HepG2 (cell line): Measurements from ENCODE around the gene UGT2B11. TPM values are rescaled to one million over a fixed set of nuclear protein-coding genes. Genes with fewer than 3 reads are reported as not detected.
A peak's percentile ranks its signal among the peaks of the same experiment; 100 is the strongest.
"Not testable (repeated sequence)": the region's sequence is repeated elsewhere in the genome, so short reads cannot be mapped to it uniquely, and the experiment has no call there.

Experiments used
- ATAC-seq: fragments of 200-7000 bp; cut with Tn5 transposase; 3 replicates; pipeline ENCODE4 v1.9.1; 2020; ENCODE audit warnings: mild to moderate bottlenecking, moderate library complexity
- BruUV-seq: library from RNA; stranded (reverse); fragments of 400-500 nt; replicated peaks from 2 replicates; lab custom pipeline; 2021; lab: Mats Ljungman, UMichigan
- CTCF ChIA-PET: fragments of 300-600 bp; formaldehyde crosslinking; extraction: SDS; loops from one replicate; lab custom pipeline; 2021; ENCODE audit warnings: low total read pairs, inconsistent platforms, low intra/inter-chr PET ratio; lab: Yijun Ruan, JAX
- POLR2A ChIA-PET: fragments of 350-600 bp; sonication (Branson Sonifier 250); formaldehyde crosslinking; loops from one replicate; lab custom pipeline; 2020; ENCODE audit warnings: antibody characterized with exemption, inconsistent platforms; lab: Yijun Ruan, JAX
- DNase-seq: peaks from one replicate; pipeline ENCODE4 v3.0.0-alpha.2; 2015; ENCODE audit warnings: low spot score
- FAIRE-seq: peaks from 3 replicates; lab custom pipeline; 2011; peaks lifted over from hg19 to GRCh38; lab: Jason Lieb, UNC
- H2AFZ ChIP-seq: one replicate; pipeline ENCODE4 v1.6.1; 2011; ENCODE audit warnings: low read length, inconsistent platforms
- H3K27ac ChIP-seq: fragments of 300-600 bp; 3 replicates; pipeline ENCODE4 v1.8.0; 2011; ENCODE audit warnings: mixed run types, mild to moderate bottlenecking, mixed read lengths, low read length, inconsistent platforms; ENCODE audit not compliant: insufficient read depth; ENCODE audit errors: extremely low read length
- H3K27me3 ChIP-seq, 2 experiments: fragments of 200-600 bp in 1 of 2; 2 replicates in 1 of 2; 3 replicates in 1 of 2; pipeline versions ENCODE4 v1.6.0 to v1.8.0; 2011; ENCODE audit warnings: low read length in 2 of 2, mild to moderate bottlenecking in 2 of 2, moderate library complexity in 2 of 2, inconsistent platforms in 1 of 2; ENCODE audit not compliant: insufficient read depth in 2 of 2, control insufficient read depth in 1 of 2
- H3K36me3 ChIP-seq, 2 experiments: fragments of 200-600 bp in 1 of 2; replicated peaks in 1 of 2; 2 replicates in 1 of 2; 3 replicates in 1 of 2; pipeline versions ENCODE4 v1.5.1 to v1.8.0; 2011; ENCODE audit warnings: low read length in 2 of 2, inconsistent platforms in 1 of 2; ENCODE audit not compliant: insufficient read depth in 2 of 2, control insufficient read depth in 1 of 2
- H3K4me1 ChIP-seq: 2 replicates; pipeline ENCODE4 v1.5.1; 2012; ENCODE audit warnings: low read length, inconsistent platforms; ENCODE audit not compliant: insufficient read depth
- H3K4me2 ChIP-seq: 2 replicates; pipeline ENCODE4 v1.6.0; 2011; ENCODE audit warnings: low read depth, low read length, inconsistent platforms
- H3K4me3 ChIP-seq, 3 experiments: fragments of 200-600 bp in 1 of 3; sonication (generic), shearing (Covaris generic) in 1 of 3; replicated peaks in 1 of 3; 2 replicates each; pipeline ENCODE4 v1.5.1; 2011 to 2016; ENCODE audit warnings: low read length in 3 of 3, inconsistent platforms in 2 of 3, low read depth in 2 of 3, mild to moderate bottlenecking in 2 of 3, control low read depth in 1 of 3, mixed read lengths in 1 of 3; ENCODE audit not compliant: insufficient read depth in 1 of 3
- H3K79me2 ChIP-seq: one replicate; pipeline ENCODE4 v1.6.1; 2011; ENCODE audit warnings: low read length, inconsistent platforms; ENCODE audit not compliant: insufficient read depth
- H3K9ac ChIP-seq: 2 replicates; pipeline ENCODE4 v1.6.0; 2011; ENCODE audit warnings: mild to moderate bottlenecking, low read depth, low read length, inconsistent platforms; ENCODE audit not compliant: insufficient read depth
- H3K9me3 ChIP-seq: 2 replicates; pipeline ENCODE4 v1.5.1; 2012; ENCODE audit warnings: mild to moderate bottlenecking, low read length
- H4K20me1 ChIP-seq: 2 replicates; pipeline ENCODE4 v1.6.0; 2011; ENCODE audit warnings: inconsistent platforms, mild to moderate bottlenecking, low read length, moderate library complexity; ENCODE audit not compliant: insufficient read depth
- EP300 ChIP-seq, 3 experiments: sonication (generic) in 1 of 3; formaldehyde crosslinking in 1 of 3; IDR thresholded peaks; 2 replicates each; pipeline versions ENCODE4 v1.5.1 to v1.6.1; 2011 to 2020; ENCODE audit warnings: low read depth in 2 of 3, low read length in 2 of 3, borderline replicate concordance in 1 of 3, improper control_type of control experiment in 1 of 3, mild to moderate bottlenecking in 1 of 3, missing genetic modification reagents in 1 of 3, moderate library complexity in 1 of 3
- HNF4A ChIP-seq: sonication (generic); formaldehyde crosslinking; IDR thresholded peaks from 2 replicates; pipeline ENCODE4 v1.4.0; 2020; ENCODE audit warnings: missing genetic modification reagents
- HNF4G ChIP-seq, 2 experiments: sonication (generic) in 1 of 2; formaldehyde crosslinking in 1 of 2; IDR thresholded peaks; 2 replicates each; pipeline versions ENCODE4 v1.4.0 to v1.6.1; 2011 to 2020; ENCODE audit warnings: borderline replicate concordance in 2 of 2, low read depth in 2 of 2, mild to moderate bottlenecking in 2 of 2, low read length in 1 of 2, missing genetic modification reagents in 1 of 2, moderate library complexity in 1 of 2
- NCOR1 ChIP-seq: fragments of 200-600 bp; sonication (generic); IDR thresholded peaks from 2 replicates; pipeline ENCODE4 v1.7.0; 2017; ENCODE audit warnings: antibody characterized with exemption, low read length, borderline replicate concordance
- POGZ ChIP-seq: sonication (generic); formaldehyde crosslinking; IDR thresholded peaks from 2 replicates; pipeline ENCODE4 v1.4.0; 2020; ENCODE audit warnings: mild to moderate bottlenecking, missing genetic modification reagents
- SOX13 ChIP-seq, 3 experiments: fragments of 450-650 bp in 1 of 3; sonication (generic) in 1 of 3; formaldehyde crosslinking in 1 of 3; IDR thresholded peaks in 2 of 3; conservative IDR thresholded peaks in 1 of 3; 2 replicates each; pipeline versions ENCODE4 v1.5.0 to v1.6.1; 2016 to 2020; ENCODE audit warnings: antibody characterized with exemption in 1 of 3, mild to moderate bottlenecking in 1 of 3, missing compliant biosample characterization in 1 of 3, missing genetic modification reagents in 1 of 3, moderate library complexity in 1 of 3
- TCF7 ChIP-seq: sonication (generic); IDR thresholded peaks from 2 replicates; pipeline ENCODE4 v1.6.1; 2016; ENCODE audit warnings: antibody characterized with exemption, low read depth
- ZMYM2 ChIP-seq: sonication (generic); formaldehyde crosslinking; IDR thresholded peaks from 2 replicates; pipeline ENCODE4 v1.8.0; 2022; ENCODE audit warnings: mild to moderate bottlenecking, missing genetic modification reagents
- ZMYM4 ChIP-seq: sonication (generic); formaldehyde crosslinking; IDR thresholded peaks from 2 replicates; pipeline ENCODE4 v1.8.1; 2023; ENCODE audit warnings: mild to moderate bottlenecking, missing genetic modification reagents
- WGBS: methylation state at CpG from one replicate; pipeline ENCODE4 v1.1.6; 2017; ENCODE audit warnings: low lambda C conversion rate; 5-methylcytosine and 5-hydroxymethylcytosine counted together
- in situ Hi-C: cut with HindIII; loops from 2 replicates; pipeline ENCODE4 v1.10.0; 2017; ENCODE audit warnings: low pct_unique_long_range_greater_than_20kb; ENCODE audit not compliant: extremely low pct_ligation_motif_present
- intact Hi-C: fragments of 100-400 bp; cut with micrococcal nuclease; formaldehyde crosslinking; loops from one replicate; pipeline ENCODE4 v1.10.0; 2022; ENCODE audit not compliant: unreplicated experiment
- polyA plus RNA-seq, 8 experiments: library from polyadenylated mRNA; depleted of rRNA in 3 of 8; stranded (reverse) in 7 of 8; unstranded in 1 of 8; fragments of >200 nt; fragmentation: Illumina TruSeq in 4 of 8; extraction: Trizol in 4 of 8; gene quantifications; 2 replicates each; pipeline versions ENCODE4 v1.2.1 to v1.2.3, GENCODE V29; 2011 to 2016; ENCODE audit warnings: low read depth in 4 of 8, missing spikeins in 1 of 8, mixed read lengths in 1 of 8; ENCODE audit not compliant: insufficient read depth in 1 of 8
- total RNA-seq, 5 experiments: library from RNA; depleted of rRNA; stranded (reverse); fragments of >200 nt; fragmentation: Illumina TruSeq; extraction: Trizol; gene quantifications; 2 replicates each; pipeline ENCODE4 v1.2.3, GENCODE V29; 2016; ENCODE audit warnings: low read depth in 1 of 5
- TF ChIP-seq, protein P1 (sequence below): IDR thresholded peaks from 2 replicates; pipeline ENCODE4 v1.4.0; 2020; ENCODE audit warnings: mild to moderate bottlenecking, missing genetic modification reagents
- TF ChIP-seq, protein P2 (sequence below): IDR thresholded peaks from 2 replicates; pipeline ENCODE4 v1.6.1; 2016; ENCODE audit warnings: low read depth
- TF ChIP-seq, protein P3 (sequence below): IDR thresholded peaks from 2 replicates; pipeline ENCODE4 v1.6.1; 2016

Gene UGT2B11
- total and polyA plus RNA-seq, 2 of the 13 experiments (the other 11 are each of a cell fraction or from before 2014, with no cell fraction given), result 1.4 to 2.1 TPM

DNA sequence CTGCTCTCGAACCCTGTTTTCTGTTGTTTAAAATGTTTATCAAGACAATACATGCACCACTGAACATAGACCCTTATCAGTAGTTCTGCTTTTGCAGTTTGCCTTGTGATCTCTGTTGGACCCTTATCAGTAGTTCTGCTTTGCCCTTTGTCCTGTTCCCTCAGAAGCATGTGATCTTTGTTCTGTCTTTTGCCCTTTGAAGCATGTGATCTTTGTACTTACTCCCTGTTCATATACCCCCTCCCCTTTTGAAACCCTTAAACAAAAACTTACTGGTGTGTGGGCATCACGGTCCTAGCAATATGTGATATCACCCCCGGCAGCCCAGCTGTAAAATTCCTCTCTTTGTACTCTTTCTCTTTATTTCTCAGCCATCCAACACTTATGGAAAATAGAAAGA is 22.6 kb downstream of the UGT2B11 start:
- CTCF ChIA-PET; H2AFZ ChIP-seq; H3K36me3 ChIP-seq; H3K79me2 ChIP-seq; BruUV-seq; in situ Hi-C loops; H3K9ac ChIP-seq; FAIRE-seq; H3K4me2 ChIP-seq; H3K4me3 ChIP-seq; POLR2A ChIA-PET; H3K9me3 ChIP-seq; ATAC-seq; H3K27me3 ChIP-seq; H4K20me1 ChIP-seq; intact Hi-C loops; H3K27ac ChIP-seq; TF ChIP-seq SOX13 (IDR thresholded peaks at IDR 0.05); HNF4G (CRISPR knock-in tag; IDR thresholded peaks at IDR 0.05; ENCODE audit: borderline replicate concordance, low read depth); EP300 (CRISPR knock-in tag; IDR thresholded peaks at IDR 0.05; ENCODE audit: borderline replicate concordance): not testable (repeated sequence)
- 33% methylated on average over 3 of the region's 3 CpGs for WGBS
- H3K4me1 ChIP-seq, result peaks cover 32% of the 10 kb centered on the region
- peak; percentile 47; the same call in 1 of the 2 replicates for TF ChIP-seq POGZ (CRISPR knock-in tag)
- 0 out of 2 replicates have a peak, but pooled peaks have one; percentile 37 for TF ChIP-seq ZMYM2 (CRISPR knock-in tag)
- peak; percentile 36; the same call in 1 of the 2 replicates for TF ChIP-seq ZMYM4
- peak in 1 of 2 experiments; percentile 42; a peak in 1 of 4 replicates for TF ChIP-seq SOX13 (CRISPR knock-in tag; conservative IDR thresholded peaks at IDR 0.05 in 1 of 2, IDR thresholded peaks at IDR 0.05 in 1 of 2)
- peak; percentile 29; the same call in 1 of the 2 replicates for TF ChIP-seq TCF7
- peak; percentile 29; the same call in 1 of the 2 replicates for TF ChIP-seq HNF4G (IDR thresholded peaks at IDR 0.05; ENCODE audit: borderline replicate concordance, low read depth, low read length)
- TF ChIP-seq, protein P1, sequence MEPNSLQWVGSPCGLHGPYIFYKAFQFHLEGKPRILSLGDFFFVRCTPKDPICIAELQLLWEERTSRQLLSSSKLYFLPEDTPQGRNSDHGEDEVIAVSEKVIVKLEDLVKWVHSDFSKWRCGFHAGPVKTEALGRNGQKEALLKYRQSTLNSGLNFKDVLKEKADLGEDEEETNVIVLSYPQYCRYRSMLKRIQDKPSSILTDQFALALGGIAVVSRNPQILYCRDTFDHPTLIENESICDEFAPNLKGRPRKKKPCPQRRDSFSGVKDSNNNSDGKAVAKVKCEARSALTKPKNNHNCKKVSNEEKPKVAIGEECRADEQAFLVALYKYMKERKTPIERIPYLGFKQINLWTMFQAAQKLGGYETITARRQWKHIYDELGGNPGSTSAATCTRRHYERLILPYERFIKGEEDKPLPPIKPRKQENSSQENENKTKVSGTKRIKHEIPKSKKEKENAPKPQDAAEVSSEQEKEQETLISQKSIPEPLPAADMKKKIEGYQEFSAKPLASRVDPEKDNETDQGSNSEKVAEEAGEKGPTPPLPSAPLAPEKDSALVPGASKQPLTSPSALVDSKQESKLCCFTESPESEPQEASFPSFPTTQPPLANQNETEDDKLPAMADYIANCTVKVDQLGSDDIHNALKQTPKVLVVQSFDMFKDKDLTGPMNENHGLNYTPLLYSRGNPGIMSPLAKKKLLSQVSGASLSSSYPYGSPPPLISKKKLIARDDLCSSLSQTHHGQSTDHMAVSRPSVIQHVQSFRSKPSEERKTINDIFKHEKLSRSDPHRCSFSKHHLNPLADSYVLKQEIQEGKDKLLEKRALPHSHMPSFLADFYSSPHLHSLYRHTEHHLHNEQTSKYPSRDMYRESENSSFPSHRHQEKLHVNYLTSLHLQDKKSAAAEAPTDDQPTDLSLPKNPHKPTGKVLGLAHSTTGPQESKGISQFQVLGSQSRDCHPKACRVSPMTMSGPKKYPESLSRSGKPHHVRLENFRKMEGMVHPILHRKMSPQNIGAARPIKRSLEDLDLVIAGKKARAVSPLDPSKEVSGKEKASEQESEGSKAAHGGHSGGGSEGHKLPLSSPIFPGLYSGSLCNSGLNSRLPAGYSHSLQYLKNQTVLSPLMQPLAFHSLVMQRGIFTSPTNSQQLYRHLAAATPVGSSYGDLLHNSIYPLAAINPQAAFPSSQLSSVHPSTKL (CRISPR knock-in tag), result peak; percentile 43
- TF ChIP-seq, protein P2, sequence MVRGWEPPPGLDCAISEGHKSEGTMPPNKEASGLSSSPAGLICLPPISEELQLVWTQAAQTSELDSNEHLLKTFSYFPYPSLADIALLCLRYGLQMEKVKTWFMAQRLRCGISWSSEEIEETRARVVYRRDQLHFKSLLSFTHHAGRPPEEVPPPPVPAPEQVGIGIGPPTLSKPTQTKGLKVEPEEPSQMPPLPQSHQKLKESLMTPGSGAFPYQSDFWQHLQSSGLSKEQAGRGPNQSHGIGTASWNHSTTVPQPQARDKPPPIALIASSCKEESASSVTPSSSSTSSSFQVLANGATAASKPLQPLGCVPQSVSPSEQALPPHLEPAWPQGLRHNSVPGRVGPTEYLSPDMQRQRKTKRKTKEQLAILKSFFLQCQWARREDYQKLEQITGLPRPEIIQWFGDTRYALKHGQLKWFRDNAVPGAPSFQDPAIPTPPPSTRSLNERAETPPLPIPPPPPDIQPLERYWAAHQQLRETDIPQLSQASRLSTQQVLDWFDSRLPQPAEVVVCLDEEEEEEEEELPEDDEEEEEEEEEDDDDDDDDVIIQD (CRISPR knock-in tag), result peak; percentile 72; the same call in 1 of the 2 replicates
- peak; percentile 77 for TF ChIP-seq HNF4A
- peak in 1 of 2 experiments; percentile 37; a peak in 1 of 4 replicates for TF ChIP-seq EP300 (IDR thresholded peaks at IDR 0.05; ENCODE audit: low read depth in 2 of 2, low read length in 2 of 2)
- TF ChIP-seq NCOR1, result peak; percentile 58
- TF ChIP-seq, protein P3, sequence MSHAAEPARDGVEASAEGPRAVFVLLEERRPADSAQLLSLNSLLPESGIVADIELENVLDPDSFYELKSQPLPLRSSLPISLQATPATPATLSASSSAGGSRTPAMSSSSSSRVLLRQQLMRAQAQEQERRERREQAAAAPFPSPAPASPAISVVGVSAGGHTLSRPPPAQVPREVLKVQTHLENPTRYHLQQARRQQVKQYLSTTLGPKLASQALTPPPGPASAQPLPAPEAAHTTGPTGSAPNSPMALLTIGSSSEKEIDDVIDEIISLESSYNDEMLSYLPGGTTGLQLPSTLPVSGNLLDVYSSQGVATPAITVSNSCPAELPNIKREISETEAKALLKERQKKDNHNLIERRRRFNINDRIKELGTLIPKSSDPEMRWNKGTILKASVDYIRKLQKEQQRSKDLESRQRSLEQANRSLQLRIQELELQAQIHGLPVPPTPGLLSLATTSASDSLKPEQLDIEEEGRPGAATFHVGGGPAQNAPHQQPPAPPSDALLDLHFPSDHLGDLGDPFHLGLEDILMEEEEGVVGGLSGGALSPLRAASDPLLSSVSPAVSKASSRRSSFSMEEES (CRISPR knock-in tag), result peak; percentile 59; the same call in 1 of the 2 replicates
- DNase-seq, result peak; percentile 10
